ENCODE measurements around the gene CACNB4.
"Not testable (repeated sequence)": the region's sequence is repeated elsewhere in the genome, so short reads cannot be mapped to it uniquely, and the experiment has no call there.

CACNB4 gene

DNA sequence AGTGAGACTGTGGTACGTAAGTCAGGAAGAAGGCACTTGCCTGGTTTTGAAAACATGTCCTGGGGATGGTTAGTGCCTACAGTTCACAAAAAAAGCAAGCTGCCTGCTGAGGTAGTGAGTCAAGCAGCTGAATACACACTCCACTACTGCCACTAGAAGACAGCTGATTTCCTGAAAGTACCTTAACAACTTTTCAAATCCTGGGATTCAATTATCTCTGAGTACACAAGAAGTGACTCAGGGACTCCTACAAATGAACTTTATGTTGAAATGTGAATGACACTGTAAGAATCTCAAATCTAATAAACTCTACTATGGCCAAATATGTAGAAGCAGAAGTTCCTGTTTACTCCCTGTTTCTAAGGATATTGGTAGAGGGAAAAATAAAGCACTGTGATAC lies 212.6 kb downstream of the CACNB4 start:
- peak; percentile 40 for DNase-seq

DNA sequence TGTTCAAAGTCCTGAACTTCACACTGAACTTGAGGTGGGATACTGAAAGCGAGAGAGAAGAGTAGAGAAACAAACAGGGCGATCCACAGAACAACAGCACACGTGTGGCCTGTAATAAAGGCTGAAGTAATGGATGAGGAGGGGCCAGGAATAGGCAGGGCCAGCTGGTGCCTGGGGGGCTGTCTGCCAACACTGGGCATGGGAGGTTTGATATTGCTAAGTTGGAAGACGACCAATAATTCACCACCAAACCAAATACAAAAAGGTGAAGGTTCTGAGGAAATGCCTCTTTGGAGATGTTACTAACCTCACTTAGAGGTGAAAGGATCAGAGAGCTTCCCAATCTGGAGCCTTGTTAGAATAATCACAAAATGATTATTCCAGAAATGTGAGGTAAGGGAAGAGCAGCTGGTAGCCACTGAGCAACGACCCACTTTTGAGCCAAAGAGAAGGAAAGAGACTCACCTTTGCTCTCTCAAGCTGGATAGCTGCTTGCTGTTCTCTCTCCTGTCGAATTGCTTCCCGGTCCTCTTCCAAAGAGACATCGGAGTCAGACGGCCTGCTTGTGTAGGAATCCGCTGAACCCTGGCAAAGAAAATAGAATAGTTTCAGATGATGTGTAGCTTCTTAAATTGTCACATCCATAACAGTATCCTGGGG lies 215.9 kb downstream of the CACNB4 start:
- no peak for DNase-seq

DNA sequence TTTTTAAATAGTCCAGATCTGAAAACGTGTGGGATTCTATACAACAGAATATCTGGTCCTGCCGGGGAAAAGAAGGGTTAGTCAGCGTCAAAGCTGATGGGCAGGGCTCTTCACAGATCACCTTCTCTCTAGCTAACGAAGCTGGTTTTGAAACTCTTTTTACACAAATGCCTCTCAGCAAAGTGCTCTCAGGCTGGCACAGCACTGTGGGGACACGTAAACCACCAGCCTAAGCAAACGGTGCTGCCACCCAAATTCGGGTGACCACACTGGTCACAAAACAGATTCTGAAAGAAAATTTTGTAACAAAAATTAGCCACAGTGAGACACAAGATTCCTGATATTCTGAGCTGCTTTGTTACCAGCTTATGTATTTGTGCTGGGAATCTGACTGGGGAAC lies 217.5 kb downstream of the CACNB4 start:
- no peak for DNase-seq

DNA sequence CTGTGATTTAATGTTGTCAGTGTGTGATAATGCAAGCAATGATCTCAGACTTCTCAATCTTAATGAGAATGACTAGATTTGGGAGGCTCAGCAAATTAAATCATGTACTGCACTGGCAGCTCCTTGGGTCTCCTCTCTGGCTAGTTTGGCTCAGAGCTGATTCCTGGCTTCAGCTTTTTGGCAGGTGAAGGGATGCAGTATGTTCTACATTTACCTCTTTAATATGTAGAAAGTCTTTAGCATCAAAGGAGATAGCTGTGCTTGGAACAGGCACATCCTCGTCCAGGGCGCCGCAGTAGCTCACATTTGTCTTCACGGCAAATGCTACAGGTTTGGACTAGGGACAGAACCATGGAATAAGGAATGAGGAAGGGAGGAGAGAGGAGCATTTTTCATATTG lies 218.3 kb downstream of the CACNB4 start:
- no peak for DNase-seq

DNA sequence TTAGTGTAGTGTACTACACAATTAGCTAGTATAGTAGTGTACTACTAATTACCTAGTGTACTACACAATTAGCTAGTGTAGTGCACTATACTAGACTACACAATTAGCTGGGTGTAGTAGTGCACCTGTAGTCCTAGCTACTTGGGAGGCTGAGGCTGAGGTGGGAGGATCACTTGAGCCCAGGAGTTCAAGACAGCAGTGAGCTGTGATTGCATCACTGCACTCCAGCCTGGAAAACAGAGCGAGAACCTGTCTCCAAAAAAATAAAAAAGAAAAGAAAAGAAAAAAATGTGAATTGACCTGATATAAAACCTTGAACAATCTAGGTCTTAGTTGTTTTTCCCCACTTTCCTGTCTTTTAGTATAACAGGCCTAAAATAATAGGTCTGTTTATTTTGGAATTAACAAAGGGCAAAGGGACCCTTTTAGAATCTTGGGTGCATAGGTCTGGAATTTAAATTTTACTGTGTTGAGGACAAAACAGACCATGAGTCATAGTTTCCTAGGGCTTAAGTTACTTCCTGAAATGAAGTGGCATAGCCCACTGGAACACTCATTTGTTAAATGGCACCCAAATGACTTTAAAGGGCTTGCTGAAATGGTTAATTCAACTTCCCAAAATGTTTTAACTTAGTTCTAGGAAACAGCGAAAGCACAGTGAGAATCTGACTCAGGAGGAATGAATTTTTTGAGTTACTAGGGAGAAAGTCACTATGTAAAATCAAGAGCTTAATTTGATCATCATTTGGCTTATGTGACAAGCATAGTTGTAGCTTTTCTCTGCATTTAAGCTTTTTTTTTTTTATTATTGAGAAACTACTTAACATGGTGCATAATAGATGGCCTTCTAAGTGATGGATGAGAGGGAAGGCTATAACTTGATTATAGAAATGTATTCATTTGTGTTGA lies 219.9 kb downstream of the CACNB4 start:
- no peak for DNase-seq

DNA sequence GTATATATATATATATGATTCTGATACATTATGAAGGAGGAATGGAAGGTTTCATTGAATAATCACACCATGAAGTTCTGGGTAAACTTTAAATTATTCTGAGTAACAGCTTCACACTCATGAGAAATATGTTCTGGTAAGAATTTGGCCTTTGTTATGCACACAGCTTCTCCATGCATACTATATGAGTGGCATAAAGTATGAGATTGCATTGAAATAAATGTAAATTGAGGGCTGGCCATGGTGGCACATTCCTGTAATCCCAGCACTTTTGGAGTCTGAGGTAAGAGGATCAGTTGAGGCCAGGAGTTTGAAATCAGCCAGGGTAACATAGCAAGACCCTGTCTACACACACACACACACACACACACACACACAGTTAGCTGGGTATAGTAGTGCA lies 220.6 kb downstream of the CACNB4 start:
- DNase-seq = no peak

DNA sequence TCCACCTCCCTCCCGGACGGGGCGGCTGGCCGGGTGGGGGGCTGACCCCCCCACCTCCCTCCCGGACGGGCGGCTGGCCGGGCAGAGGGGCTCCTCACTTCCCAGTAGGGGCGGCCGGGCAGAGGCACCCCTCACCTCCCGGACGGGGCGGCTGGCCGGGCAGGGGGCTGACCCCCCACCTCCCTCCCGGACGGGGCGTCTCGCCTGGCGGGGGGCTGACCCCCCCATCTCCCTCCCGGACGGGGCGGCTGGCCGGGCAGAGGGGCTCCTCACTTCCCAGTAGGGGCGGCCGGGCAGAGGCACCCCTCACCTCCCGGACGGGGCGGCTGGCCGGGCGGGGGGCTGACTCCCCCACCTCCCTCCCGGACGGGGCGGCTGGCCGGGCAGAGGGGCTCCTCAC lies 223.2 kb downstream of the CACNB4 start:
- DNase-seq = not testable (repeated sequence)

DNA sequence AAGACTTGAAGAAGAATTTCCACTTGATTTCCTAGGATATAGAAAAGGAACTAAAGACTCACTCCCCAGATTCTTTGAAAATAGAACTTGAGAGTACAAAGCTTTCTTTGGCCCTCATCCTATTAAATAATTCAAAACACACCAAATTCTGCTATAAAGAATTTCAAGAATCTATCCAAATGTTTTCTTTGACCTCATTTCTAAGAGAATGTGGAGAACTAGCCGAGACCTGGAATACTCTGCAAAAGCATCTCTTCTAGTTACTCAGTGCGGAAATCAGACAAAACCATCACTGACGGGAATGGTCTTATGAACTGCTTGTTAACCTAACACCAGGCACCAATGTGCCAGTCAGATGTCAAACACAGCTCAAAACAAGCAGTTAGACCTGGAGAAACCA lies 226.4 kb downstream of the CACNB4 start:
- no peak for DNase-seq

DNA sequence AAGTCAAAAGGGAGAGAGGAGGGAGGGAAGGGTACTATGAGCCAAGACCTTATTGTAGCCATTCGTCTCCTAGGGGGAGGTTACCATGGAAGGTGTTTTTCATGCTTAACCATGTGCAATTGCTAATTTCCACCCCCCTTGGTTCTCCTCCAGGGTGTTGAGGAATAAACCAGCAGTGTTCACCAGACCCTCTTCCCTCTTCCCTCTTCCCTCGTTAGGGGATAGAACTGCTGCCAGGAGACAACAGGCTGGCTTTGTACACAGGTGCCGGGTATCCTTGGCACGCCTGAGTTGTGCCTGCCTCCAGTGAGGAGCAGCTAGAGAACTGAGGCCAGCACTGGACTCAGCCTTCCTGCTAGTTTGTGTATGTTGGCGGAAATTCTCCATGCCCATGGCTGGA lies 229.6 kb downstream of the CACNB4 start:
- no peak for DNase-seq

DNA sequence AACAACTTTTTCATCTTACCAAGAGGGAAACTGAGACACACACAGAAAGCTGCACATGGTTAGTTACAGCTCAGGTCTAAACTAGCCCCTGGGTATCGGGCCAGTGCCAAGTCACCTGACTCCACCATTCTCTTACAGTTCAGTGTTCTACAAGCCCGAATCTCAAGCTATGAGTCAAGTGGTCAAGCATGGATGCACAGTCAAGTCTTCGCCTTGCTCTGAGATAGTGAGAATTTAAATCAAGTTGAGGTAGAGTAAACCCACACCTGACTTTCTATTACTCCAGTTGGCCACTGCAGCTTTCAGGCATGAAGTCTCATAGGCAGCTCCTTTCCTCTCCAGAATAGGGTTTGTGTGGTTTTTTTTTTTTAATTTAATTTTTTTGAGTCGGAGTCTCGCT lies 236.1 kb downstream of the CACNB4 start:
- peak; percentile 54 for DNase-seq

DNA sequence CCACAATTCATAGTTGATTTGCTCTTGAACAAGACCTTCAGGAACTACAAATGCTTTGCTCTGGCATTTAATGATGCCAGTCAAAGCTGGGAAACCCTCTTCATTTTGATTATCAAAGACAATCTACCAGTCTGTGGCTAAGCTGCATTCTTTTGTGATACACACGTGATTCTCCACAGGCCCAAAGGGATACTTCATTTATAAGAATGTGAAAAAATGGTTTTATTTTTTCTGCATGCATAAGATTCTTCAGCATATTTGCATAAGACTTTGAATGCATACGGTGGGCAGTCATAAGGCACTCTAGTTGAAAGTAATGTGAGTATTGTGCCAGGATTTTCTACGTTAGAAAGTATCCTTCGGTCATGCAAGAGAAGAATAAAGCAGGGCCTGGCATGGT lies 237.7 kb downstream of the CACNB4 start:
- DNase-seq = no peak

DNA sequence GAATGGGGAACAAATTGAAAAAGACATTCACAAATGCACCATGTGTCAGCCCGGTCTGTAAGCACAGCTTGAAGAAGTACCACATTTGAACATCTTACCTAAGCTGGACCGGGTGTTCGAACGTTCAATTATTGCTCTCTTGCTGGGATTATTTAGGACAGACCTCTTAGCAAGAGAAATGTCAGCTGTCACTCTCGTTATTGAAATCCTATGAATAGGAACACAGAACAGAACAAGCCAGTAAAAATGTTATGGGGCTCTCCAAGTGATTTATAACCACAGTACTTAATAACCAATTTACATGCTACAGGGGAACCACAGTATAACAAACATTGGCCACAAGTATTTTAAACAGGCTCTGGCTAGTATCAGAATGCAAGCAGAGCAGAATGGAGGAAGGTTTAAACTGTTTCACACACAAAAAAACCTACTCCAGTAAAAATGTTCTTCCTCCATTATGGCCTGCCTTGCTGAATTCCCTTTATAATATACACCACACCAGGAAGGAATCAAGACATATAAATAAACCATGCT lies 238.2 kb downstream of the CACNB4 start:
- DNase-seq = no peak

DNA sequence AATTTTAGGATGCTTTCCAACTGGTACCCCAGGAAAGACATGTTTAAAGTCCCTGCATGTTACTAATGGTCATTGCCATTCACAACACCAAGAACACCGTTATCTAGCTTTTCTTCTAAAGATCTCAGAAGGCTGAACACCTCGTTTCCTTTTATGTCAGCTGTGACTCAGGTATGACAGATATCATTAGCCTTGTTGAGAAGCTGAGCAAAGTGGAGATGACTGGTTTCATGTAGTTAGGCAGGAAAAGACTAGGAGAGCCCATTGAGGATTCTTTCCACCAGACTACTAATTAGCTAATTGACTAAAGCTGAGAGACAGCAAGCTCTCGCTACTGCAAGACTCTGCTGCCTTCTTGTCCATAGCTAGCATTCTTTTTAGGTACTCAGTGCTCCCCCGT lies 238.6 kb downstream of the CACNB4 start:
- DNase-seq = no peak

DNA sequence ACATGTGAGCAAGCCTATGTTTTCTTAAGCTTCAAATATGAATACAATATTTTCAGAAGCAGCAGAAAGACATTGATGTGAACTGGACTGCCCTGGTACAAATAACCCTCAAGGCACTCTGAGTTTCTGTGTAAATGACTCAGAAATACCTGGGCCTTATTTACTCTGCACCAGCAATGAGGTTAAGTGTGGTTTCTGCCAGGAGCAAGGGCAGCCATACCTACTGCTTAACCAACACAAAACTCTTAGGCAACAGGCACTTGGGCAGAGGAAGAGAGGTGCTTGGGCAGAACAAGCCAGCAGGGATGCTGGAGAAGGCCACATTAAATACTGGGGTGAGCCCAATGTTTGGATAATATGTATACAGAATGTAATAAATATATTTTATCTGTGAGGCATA lies 241.2 kb downstream of the CACNB4 start:
- DNase-seq = no peak

DNA sequence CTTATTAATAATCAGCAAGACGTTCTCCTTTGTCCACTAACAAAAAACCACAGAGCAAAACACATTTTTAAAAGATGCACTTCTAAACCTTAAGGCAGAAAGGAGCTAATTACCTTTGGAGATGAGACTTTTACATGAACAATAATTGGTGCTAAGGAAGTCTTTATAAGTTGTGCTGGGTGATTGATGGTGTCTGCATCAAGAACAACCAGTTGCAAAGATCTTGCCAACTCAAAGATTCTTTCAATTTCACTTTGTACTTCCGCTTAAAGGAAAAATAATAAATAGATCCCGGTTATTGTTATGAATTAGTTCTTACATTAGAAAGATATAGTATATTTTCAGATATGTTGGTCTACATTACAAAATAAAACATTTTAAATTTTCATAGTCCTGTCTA lies 243.7 kb downstream of the CACNB4 start:
- no peak for DNase-seq

DNA sequence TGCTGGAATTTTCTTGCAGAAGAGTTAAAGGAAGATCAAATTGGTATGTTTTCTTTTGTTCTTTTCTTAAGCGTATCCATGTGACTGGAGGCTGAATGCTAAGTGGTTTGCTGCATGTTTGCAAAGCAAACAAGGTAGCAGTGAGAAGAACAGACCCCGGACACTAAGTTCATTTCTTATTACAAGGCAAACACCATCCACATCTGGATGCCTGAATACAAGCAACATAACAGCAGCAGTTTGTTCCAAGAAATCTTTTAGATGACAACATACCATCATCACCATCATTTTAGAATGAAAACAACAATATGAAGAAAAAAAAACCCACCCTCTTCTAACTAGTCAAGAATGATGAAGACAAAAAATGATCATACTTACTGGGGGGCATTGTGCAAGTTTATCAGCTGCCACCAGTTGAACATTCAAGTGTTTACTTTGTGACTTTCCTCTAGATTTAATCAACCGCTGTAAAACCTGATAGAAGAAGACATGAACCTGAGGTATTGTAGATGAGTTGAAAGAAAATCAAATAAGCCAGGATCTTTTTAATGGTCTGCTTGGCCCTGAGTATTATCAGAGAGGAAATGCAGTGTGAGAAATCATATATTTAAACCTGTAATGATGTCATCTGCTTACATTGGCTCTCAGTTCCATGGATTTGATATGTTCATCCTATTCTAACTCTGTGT lies 245.6 kb downstream of the CACNB4 start:
- DNase-seq = no peak

DNA sequence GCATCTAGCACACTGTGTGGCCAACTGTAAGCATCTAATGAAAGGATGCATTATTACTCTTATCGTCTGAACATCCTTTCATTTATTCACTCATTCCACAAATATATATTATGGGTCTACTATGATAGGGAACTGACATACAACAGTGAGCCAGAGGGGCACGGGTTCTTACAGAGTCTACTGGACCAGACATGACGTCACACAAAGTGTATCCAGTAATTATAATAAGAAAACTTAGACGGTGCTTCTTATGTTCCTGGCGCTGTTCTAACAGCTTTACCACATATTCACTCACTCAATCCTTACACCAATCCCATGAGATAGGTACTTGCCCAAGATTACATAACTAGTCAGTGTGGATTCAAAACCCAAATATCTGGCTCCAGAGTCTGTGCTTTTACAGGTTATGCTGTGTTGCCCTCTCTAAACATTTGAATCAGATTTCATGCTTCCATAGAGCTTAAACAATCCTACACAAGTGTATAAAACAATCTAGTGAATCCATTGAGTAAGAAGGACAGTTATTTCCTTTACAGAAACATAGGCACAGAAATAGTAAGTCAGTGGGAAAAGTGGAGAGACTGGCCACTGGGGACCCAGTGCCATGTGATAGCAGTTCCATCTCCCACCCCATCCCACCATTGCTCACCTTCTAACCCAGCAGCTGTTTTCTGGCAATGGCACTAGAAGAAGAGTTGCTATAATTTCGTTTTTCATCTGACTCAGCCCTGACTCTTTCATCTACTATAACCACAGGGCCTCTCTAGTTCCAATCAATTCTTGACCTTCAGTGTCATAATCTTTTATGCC lies 246.4 kb downstream of the CACNB4 start:
- DNase-seq = no peak

DNA sequence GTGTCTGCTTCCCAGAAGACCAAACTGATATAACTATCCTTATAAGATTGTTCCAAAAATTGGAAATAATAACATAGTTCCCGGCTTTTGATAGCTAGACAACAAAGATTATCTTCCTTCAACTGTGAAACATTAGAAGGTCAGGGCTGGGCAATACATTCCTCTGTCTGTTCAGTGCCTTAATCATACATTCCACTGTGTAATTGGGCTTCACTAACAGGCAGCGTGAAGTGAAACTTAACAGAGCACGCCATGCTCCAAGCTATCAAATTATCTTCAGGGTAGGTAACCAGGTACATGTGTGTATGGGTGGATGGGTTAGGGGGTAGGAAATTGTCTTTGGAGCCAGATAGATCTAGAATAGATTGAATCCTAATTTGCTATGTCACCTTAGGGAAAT lies 247.1 kb downstream of the CACNB4 start:
- no peak for DNase-seq

DNA sequence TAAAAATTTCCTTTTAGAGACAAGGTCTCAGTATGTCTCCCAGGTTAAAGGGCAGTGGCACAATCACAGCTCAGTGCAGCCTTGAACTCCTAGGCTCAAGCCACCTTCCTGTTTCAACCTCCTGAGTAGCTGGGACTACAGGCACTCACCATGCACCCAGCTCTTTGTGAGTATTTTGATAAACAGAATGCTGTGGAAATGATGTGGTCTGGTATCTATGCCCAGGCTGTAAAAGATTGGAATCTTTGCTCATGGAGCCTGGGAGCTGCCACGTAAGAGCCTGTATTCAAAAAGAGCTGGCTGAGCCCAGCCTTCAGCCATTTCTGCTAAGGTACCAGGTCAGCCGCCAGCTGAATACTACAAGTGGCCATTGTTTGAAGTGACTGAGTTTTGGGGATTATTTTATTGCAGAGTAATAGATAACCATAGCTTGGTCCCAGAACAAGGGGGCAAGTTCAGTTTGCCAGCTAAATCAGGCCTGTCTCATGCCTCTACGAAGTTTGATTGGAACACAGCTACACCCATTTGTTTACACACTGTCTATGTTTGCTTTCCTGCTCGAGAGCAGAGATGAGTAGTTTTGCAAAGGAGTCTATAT lies 249.3 kb downstream of the CACNB4 start:
- DNase-seq = peak; percentile 53

DNA sequence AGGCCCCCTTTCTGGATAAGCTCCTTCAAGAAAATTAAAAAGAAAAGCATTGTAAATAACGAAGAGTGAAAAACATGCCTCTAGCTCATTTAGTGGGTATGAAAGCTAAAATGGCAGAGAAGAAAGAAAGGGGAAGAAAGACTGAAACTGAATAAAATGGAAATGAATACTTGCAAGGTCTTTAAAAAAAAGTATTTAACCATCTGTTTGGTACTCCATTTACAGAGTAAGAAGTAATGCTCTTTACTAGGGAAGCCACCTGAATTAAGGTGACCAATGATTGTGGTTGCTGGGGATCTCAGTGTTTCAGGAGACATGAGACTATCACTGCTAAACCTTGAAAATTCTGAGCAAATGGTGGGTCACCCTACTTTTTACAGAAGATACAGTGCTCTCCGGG lies 253.0 kb downstream of the CACNB4 start:
- DNase-seq = no peak

DNA sequence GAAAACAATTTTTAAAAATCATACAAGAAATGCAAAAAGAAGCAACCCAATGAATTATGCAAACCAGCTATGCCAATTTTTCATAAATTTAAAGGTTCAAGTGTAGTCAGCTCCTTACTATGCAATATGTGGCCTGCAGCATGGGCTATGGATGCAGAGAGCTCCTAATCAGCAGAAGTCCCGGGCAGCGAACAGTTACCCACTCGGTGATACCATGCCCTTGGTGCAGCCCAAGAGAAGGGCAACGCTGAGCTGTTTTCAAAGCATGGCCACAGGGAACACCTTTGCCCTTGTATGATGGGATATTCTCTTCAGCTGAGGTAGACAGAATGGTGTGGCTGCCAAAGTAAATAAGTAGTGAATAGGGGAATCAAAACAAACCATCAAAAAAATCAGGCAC lies 253.4 kb downstream of the CACNB4 start:
- DNase-seq = no peak

DNA sequence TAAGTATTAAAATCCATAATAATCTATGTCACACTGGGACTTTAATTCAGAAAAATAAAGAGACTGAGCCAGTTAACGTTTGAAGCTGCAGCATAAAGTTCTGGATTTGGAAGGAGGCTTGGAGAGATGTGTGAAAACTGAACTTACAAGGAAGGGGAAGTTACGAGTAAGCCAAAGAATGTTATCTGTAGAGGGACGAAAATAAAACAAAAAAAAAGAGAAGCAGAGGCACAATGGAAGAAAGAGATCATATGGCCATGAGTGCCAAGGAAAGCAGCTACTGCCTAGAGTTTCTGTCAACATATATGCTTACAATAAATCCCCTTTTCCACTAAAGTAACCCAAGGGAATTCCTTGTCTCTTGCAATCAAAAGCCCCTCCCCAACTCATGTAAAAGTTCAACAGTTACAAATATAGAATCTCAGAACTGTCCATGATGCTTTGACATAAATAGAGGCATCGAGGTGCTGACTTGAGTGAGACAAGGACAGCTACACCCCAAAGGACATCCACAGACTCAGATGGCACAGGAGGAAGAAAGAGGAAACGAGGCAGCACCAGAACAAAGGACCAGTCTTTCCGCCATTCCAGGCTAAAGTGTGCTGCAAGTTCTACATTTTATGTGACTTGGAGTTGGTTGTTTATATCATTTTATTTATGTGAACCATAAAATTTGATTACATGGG lies 254.5 kb downstream of the CACNB4 start:
- DNase-seq = no peak
